Spleen (tissue), 7 donors: Measurements from ENCODE around the gene FXYD2.

Source experiments
- CTCF ChIP-seq, 11 experiments: fragments of 200-600 bp in 7 of 11; fragments of 450-650 bp in 4 of 11; sonication (generic) in 4 of 11; IDR thresholded peaks in 8 of 11; conservative IDR thresholded peaks in 3 of 11; 1 replicate in 7 of 11; 2 replicates in 4 of 11; pipeline versions ENCODE4 v1.4.0 to v1.8.0; 2016 to 2021; ENCODE audit warnings: antibody characterized with exemption in 11 of 11, inconsistent platforms in 4 of 11, mild to moderate bottlenecking in 1 of 11
- POLR2A ChIP-seq, 3 donors: fragments of 450-650 bp; IDR thresholded peaks; one replicate each; pipeline ENCODE4 v1.5.1; 2017; ENCODE audit warnings: antibody characterized with exemption in 3 of 3, mild to moderate bottlenecking in 1 of 3
- POLR2AphosphoS5 ChIP-seq, 3 donors: sonication (generic); formaldehyde crosslinking; IDR thresholded peaks; one replicate each; pipeline ENCODE4 v1.5.1; 2017; ENCODE audit warnings: antibody characterized with exemption in 3 of 3
- donor health status: DM: no; HTN: no; CAD: no; lungs with moderate emphysema.
- donor health status: DM: no; HTN: no; CAD: no.
- donor health status: DM: no; HTN: no; CAD: no.

GRCh38 chr11:117849781-117850414, 25.4 kb upstream of the FXYD2 start:
- TF ChIP-seq CTCF (IDR thresholded peaks at IDR 0.05 in 8 of 11, conservative IDR thresholded peaks at IDR 0.05 in 3 of 11) (no peak), POLR2AphosphoS5 (IDR thresholded peaks at IDR 0.05) (no peak), POLR2A (IDR thresholded peaks at IDR 0.05) (no peak)
